ENCODE data around the gene TMEM125.

TMEM125 gene

GRCh38 chr1:43288058-43288784 lies 18.4 kb downstream of the TMEM125 start:
- DNase-seq (ENCODE audit: low read depth) = no peak
- Histone ChIP-seq H3K4me1 (ENCODE audit: control insufficient read depth, insufficient read depth, low read length) (peaks cover 19% of the 10 kb centered on the region), H3K36me3 (ENCODE audit: control insufficient read depth, insufficient read depth, low read length, severe bottlenecking) (no peaks in the 10 kb centered on the region), H3K27me3 (replicated peaks; ENCODE audit: control insufficient read depth, insufficient read depth, low read length) (peaks cover 3% of the 10 kb centered on the region), H3K9me3 (ENCODE audit: control insufficient read depth, low read length) (no peaks in the 10 kb centered on the region), H3K4me3 (ENCODE audit: low read length) (no peak overlapping the region), H3K9ac (ENCODE audit: low read length) (no peak overlapping the region)

GRCh38 chr1:43288785-43289706 lies 19.3 kb downstream of the TMEM125 start:
- no peak for DNase-seq (ENCODE audit: low read depth)
- H3K9ac ChIP-seq (ENCODE audit: low read length) = no peak overlapping the region
- no peaks in the 10 kb centered on the region for H3K9me3 ChIP-seq (ENCODE audit: control insufficient read depth, low read length)
- no peak overlapping the region for H3K4me3 ChIP-seq (ENCODE audit: low read length)
- H3K27me3 ChIP-seq (replicated peaks; ENCODE audit: control insufficient read depth, insufficient read depth, low read length) = peaks cover 3% of the 10 kb centered on the region
- no peaks in the 10 kb centered on the region for H3K36me3 ChIP-seq (ENCODE audit: control insufficient read depth, insufficient read depth, low read length, severe bottlenecking)
- H3K4me1 ChIP-seq (ENCODE audit: control insufficient read depth, insufficient read depth, low read length) = peaks cover 27% of the 10 kb centered on the region

GRCh38 chr1:43292216-43292615 lies 22.4 kb downstream of the TMEM125 start:
- peaks cover 58% of the 10 kb centered on the region for H3K4me1 ChIP-seq (ENCODE audit: control insufficient read depth, insufficient read depth, low read length)
- DNase-seq (ENCODE audit: low read depth) = no peak
- H3K9ac ChIP-seq (ENCODE audit: low read length) = no peak overlapping the region
- no peak overlapping the region for H3K4me3 ChIP-seq (ENCODE audit: low read length)
- H3K27me3 ChIP-seq (replicated peaks; ENCODE audit: control insufficient read depth, insufficient read depth, low read length) = no peaks in the 10 kb centered on the region
- H3K9me3 ChIP-seq (ENCODE audit: control insufficient read depth, low read length) = no peaks in the 10 kb centered on the region
- H3K36me3 ChIP-seq (ENCODE audit: control insufficient read depth, insufficient read depth, low read length, severe bottlenecking) = no peaks in the 10 kb centered on the region

GRCh38 chr1:43292679-43293078 lies 22.9 kb downstream of the TMEM125 start:
- no peaks in the 10 kb centered on the region for H3K27me3 ChIP-seq (replicated peaks; ENCODE audit: control insufficient read depth, insufficient read depth, low read length)
- peaks cover 61% of the 10 kb centered on the region for H3K4me1 ChIP-seq (ENCODE audit: control insufficient read depth, insufficient read depth, low read length)
- no peak for DNase-seq (ENCODE audit: low read depth)
- no peaks in the 10 kb centered on the region for H3K9me3 ChIP-seq (ENCODE audit: control insufficient read depth, low read length)
- no peak overlapping the region for H3K4me3 ChIP-seq (ENCODE audit: low read length)
- H3K36me3 ChIP-seq (ENCODE audit: control insufficient read depth, insufficient read depth, low read length, severe bottlenecking) = no peaks in the 10 kb centered on the region
- no peak overlapping the region for H3K9ac ChIP-seq (ENCODE audit: low read length)

GRCh38 chr1:43293176-43293575 lies 23.4 kb downstream of the TMEM125 start:
- Histone ChIP-seq H3K9me3 (ENCODE audit: control insufficient read depth, low read length) (no peaks in the 10 kb centered on the region), H3K4me3 (ENCODE audit: low read length) (no peak overlapping the region), H3K9ac (ENCODE audit: low read length) (no peak overlapping the region), H3K4me1 (ENCODE audit: control insufficient read depth, insufficient read depth, low read length) (peaks cover 60% of the 10 kb centered on the region), H3K36me3 (ENCODE audit: control insufficient read depth, insufficient read depth, low read length, severe bottlenecking) (no peaks in the 10 kb centered on the region), H3K27me3 (replicated peaks; ENCODE audit: control insufficient read depth, insufficient read depth, low read length) (no peaks in the 10 kb centered on the region)
- peak; percentile 23 for DNase-seq (ENCODE audit: low read depth)

GRCh38 chr1:43293896-43294760 lies 24.3 kb downstream of the TMEM125 start:
- Histone ChIP-seq H3K36me3 (ENCODE audit: control insufficient read depth, insufficient read depth, low read length, severe bottlenecking) (no peaks in the 10 kb centered on the region), H3K4me1 (ENCODE audit: control insufficient read depth, insufficient read depth, low read length) (peaks cover 51% of the 10 kb centered on the region), H3K4me3 (ENCODE audit: low read length) (no peak overlapping the region), H3K27me3 (replicated peaks; ENCODE audit: control insufficient read depth, insufficient read depth, low read length) (no peaks in the 10 kb centered on the region), H3K9me3 (ENCODE audit: control insufficient read depth, low read length) (no peaks in the 10 kb centered on the region), H3K9ac (ENCODE audit: low read length) (peak overlapping the region; percentile 84)
- peak; percentile 65 for DNase-seq (ENCODE audit: low read depth)

GRCh38 chr1:43294761-43295160 lies 25.0 kb downstream of the TMEM125 start:
- H3K36me3 ChIP-seq (ENCODE audit: control insufficient read depth, insufficient read depth, low read length, severe bottlenecking) = no peaks in the 10 kb centered on the region
- DNase-seq (ENCODE audit: low read depth) = no peak
- no peaks in the 10 kb centered on the region for H3K9me3 ChIP-seq (ENCODE audit: control insufficient read depth, low read length)
- H3K27me3 ChIP-seq (replicated peaks; ENCODE audit: control insufficient read depth, insufficient read depth, low read length) = no peaks in the 10 kb centered on the region
- no peak overlapping the region for H3K4me3 ChIP-seq (ENCODE audit: low read length)
- H3K4me1 ChIP-seq (ENCODE audit: control insufficient read depth, insufficient read depth, low read length) = peaks cover 48% of the 10 kb centered on the region
- peak overlapping the region; percentile 84 for H3K9ac ChIP-seq (ENCODE audit: low read length)

- no peaks in the 10 kb centered on the region for H3K36me3 ChIP-seq (ENCODE audit: control insufficient read depth, insufficient read depth, low read length, severe bottlenecking)
- no peaks in the 10 kb centered on the region for H3K27me3 ChIP-seq (replicated peaks; ENCODE audit: control insufficient read depth, insufficient read depth, low read length)
- no peak overlapping the region for H3K4me3 ChIP-seq (ENCODE audit: low read length)
- peaks cover 48% of the 10 kb centered on the region for H3K4me1 ChIP-seq (ENCODE audit: control insufficient read depth, insufficient read depth, low read length)
- H3K9me3 ChIP-seq (ENCODE audit: control insufficient read depth, low read length) = no peaks in the 10 kb centered on the region
- H3K9ac ChIP-seq (ENCODE audit: low read length) = peak overlapping the region; percentile 84
- DNase-seq (ENCODE audit: low read depth) = peak; percentile 65
These were observed 26.4 kb downstream of the TMEM125 start for GRCh38 chr1:43296207-43296606.

GRCh38 chr1:43298055-43298454 lies 28.3 kb downstream of the TMEM125 start:
- Histone ChIP-seq H3K27me3 (replicated peaks; ENCODE audit: control insufficient read depth, insufficient read depth, low read length) (no peaks in the 10 kb centered on the region), H3K9ac (ENCODE audit: low read length) (no peak overlapping the region), H3K36me3 (ENCODE audit: control insufficient read depth, insufficient read depth, low read length, severe bottlenecking) (no peaks in the 10 kb centered on the region), H3K4me3 (ENCODE audit: low read length) (no peak overlapping the region), H3K4me1 (ENCODE audit: control insufficient read depth, insufficient read depth, low read length) (peaks cover 45% of the 10 kb centered on the region), H3K9me3 (ENCODE audit: control insufficient read depth, low read length) (no peaks in the 10 kb centered on the region)
- no peak for DNase-seq (ENCODE audit: low read depth)

GRCh38 chr1:43299101-43299500 lies 29.3 kb downstream of the TMEM125 start:
- no peak for DNase-seq (ENCODE audit: low read depth)
- Histone ChIP-seq H3K9ac (ENCODE audit: low read length) (no peak overlapping the region), H3K27me3 (replicated peaks; ENCODE audit: control insufficient read depth, insufficient read depth, low read length) (no peaks in the 10 kb centered on the region), H3K9me3 (ENCODE audit: control insufficient read depth, low read length) (no peaks in the 10 kb centered on the region), H3K4me1 (ENCODE audit: control insufficient read depth, insufficient read depth, low read length) (peaks cover 45% of the 10 kb centered on the region), H3K36me3 (ENCODE audit: control insufficient read depth, insufficient read depth, low read length, severe bottlenecking) (no peaks in the 10 kb centered on the region), H3K4me3 (ENCODE audit: low read length) (no peak overlapping the region)

Measured in adipocyte (in vitro differentiated cells).